Measurements from ENCODE around the gene MFNG.
"Not testable (repeated sequence)": the region's sequence is repeated elsewhere in the genome, so short reads cannot be mapped to it uniquely, and the experiment has no call there.

MFNG gene

GRCh38 chr22:37476389-37477329 lies 9.5 kb downstream of the MFNG start:
- H3K27me3 ChIP-seq (ENCODE audit: control insufficient read depth, insufficient read depth, low read length), result peaks cover 10% of the 10 kb centered on the region
- no peaks in the 10 kb centered on the region for H3K36me3 ChIP-seq (ENCODE audit: control insufficient read depth, insufficient read depth, low read length)
- no peak overlapping the region for H3K4me3 ChIP-seq (ENCODE audit: low read length)
- H3K9me3 ChIP-seq (ENCODE audit: control insufficient read depth, low read length), result no peaks in the 10 kb centered on the region
- H3K9ac ChIP-seq (ENCODE audit: low read length), result no peak overlapping the region
- H3K4me1 ChIP-seq (ENCODE audit: control insufficient read depth, insufficient read depth, low read length), result no peaks in the 10 kb centered on the region

- H3K27me3 ChIP-seq (ENCODE audit: control insufficient read depth, insufficient read depth, low read length), result peaks cover 3% of the 10 kb centered on the region
- no peaks in the 10 kb centered on the region for H3K36me3 ChIP-seq (ENCODE audit: control insufficient read depth, insufficient read depth, low read length)
- no peak overlapping the region for H3K9ac ChIP-seq (ENCODE audit: low read length)
- H3K9me3 ChIP-seq (ENCODE audit: control insufficient read depth, low read length), result no peaks in the 10 kb centered on the region
- H3K4me1 ChIP-seq (ENCODE audit: control insufficient read depth, insufficient read depth, low read length), result no peaks in the 10 kb centered on the region
- no peak overlapping the region for H3K4me3 ChIP-seq (ENCODE audit: low read length)
Observed at GRCh38 chr22:37474447-37475090, 11.6 kb downstream of the MFNG start.

GRCh38 chr22:37473437-37473946 lies 12.7 kb downstream of the MFNG start:
- H3K27me3 ChIP-seq (ENCODE audit: control insufficient read depth, insufficient read depth, low read length), result peaks cover 3% of the 10 kb centered on the region
- no peaks in the 10 kb centered on the region for H3K4me1 ChIP-seq (ENCODE audit: control insufficient read depth, insufficient read depth, low read length)
- no peak overlapping the region for H3K4me3 ChIP-seq (ENCODE audit: low read length)
- H3K9me3 ChIP-seq (ENCODE audit: control insufficient read depth, low read length), result no peaks in the 10 kb centered on the region
- H3K36me3 ChIP-seq (ENCODE audit: control insufficient read depth, insufficient read depth, low read length), result no peaks in the 10 kb centered on the region
- H3K9ac ChIP-seq (ENCODE audit: low read length), result no peak overlapping the region

- no peak overlapping the region for H3K4me3 ChIP-seq (ENCODE audit: low read length)
- no peaks in the 10 kb centered on the region for H3K4me1 ChIP-seq (ENCODE audit: control insufficient read depth, insufficient read depth, low read length)
- H3K27me3 ChIP-seq (ENCODE audit: control insufficient read depth, insufficient read depth, low read length), result peaks cover 7% of the 10 kb centered on the region
- no peak overlapping the region for H3K9ac ChIP-seq (ENCODE audit: low read length)
- no peaks in the 10 kb centered on the region for H3K36me3 ChIP-seq (ENCODE audit: control insufficient read depth, insufficient read depth, low read length)
- no peaks in the 10 kb centered on the region for H3K9me3 ChIP-seq (ENCODE audit: control insufficient read depth, low read length)
Observed at GRCh38 chr22:37472418-37473006, 13.7 kb downstream of the MFNG start.

- Histone ChIP-seq H3K36me3 (ENCODE audit: control insufficient read depth, insufficient read depth, low read length) (no peaks in the 10 kb centered on the region), H3K9ac (ENCODE audit: low read length) (no peak overlapping the region), H3K27me3 (ENCODE audit: control insufficient read depth, insufficient read depth, low read length) (peaks cover 11% of the 10 kb centered on the region), H3K9me3 (ENCODE audit: control insufficient read depth, low read length) (no peaks in the 10 kb centered on the region), H3K4me1 (ENCODE audit: control insufficient read depth, insufficient read depth, low read length) (no peaks in the 10 kb centered on the region), H3K4me3 (ENCODE audit: low read length) (no peak overlapping the region)
Observed at GRCh38 chr22:37471727-37472417, 14.3 kb downstream of the MFNG start.

- Histone ChIP-seq H3K4me3 (ENCODE audit: low read length) (no peak overlapping the region), H3K36me3 (ENCODE audit: control insufficient read depth, insufficient read depth, low read length) (no peaks in the 10 kb centered on the region), H3K27me3 (ENCODE audit: control insufficient read depth, insufficient read depth, low read length) (peaks cover 11% of the 10 kb centered on the region), H3K9me3 (ENCODE audit: control insufficient read depth, low read length) (no peaks in the 10 kb centered on the region), H3K4me1 (ENCODE audit: control insufficient read depth, insufficient read depth, low read length) (no peaks in the 10 kb centered on the region), H3K9ac (ENCODE audit: low read length) (no peak overlapping the region)
Observed at GRCh38 chr22:37470087-37470445, 16.1 kb downstream of the MFNG start.

- no peaks in the 10 kb centered on the region for H3K36me3 ChIP-seq (ENCODE audit: control insufficient read depth, insufficient read depth, low read length)
- H3K4me3 ChIP-seq (ENCODE audit: low read length), result no peak overlapping the region
- H3K4me1 ChIP-seq (ENCODE audit: control insufficient read depth, insufficient read depth, low read length), result no peaks in the 10 kb centered on the region
- H3K27me3 ChIP-seq (ENCODE audit: control insufficient read depth, insufficient read depth, low read length), result peaks cover 11% of the 10 kb centered on the region
- H3K9me3 ChIP-seq (ENCODE audit: control insufficient read depth, low read length), result no peaks in the 10 kb centered on the region
- H3K9ac ChIP-seq (ENCODE audit: low read length), result no peak overlapping the region
Observed at GRCh38 chr22:37469416-37470086, 16.6 kb downstream of the MFNG start.

- H3K36me3 ChIP-seq (ENCODE audit: control insufficient read depth, insufficient read depth, low read length); H3K4me1 ChIP-seq (ENCODE audit: control insufficient read depth, insufficient read depth, low read length); H3K9me3 ChIP-seq (ENCODE audit: control insufficient read depth, low read length); H3K4me3 ChIP-seq (ENCODE audit: low read length); H3K9ac ChIP-seq (ENCODE audit: low read length): not testable (repeated sequence)
- peaks cover 11% of the 10 kb centered on the region for H3K27me3 ChIP-seq (ENCODE audit: control insufficient read depth, insufficient read depth, low read length)
Observed at GRCh38 chr22:37468201-37468695, 17.9 kb downstream of the MFNG start.

GRCh38 chr22:37467391-37467955 lies 18.7 kb downstream of the MFNG start:
- H3K9me3 ChIP-seq (ENCODE audit: control insufficient read depth, low read length), result no peaks in the 10 kb centered on the region
- no peaks in the 10 kb centered on the region for H3K36me3 ChIP-seq (ENCODE audit: control insufficient read depth, insufficient read depth, low read length)

GRCh38 chr22:37464181-37464580 lies 22.0 kb downstream of the MFNG start:
- Histone ChIP-seq H3K9me3 (ENCODE audit: control insufficient read depth, low read length) (no peaks in the 10 kb centered on the region), H3K4me1 (ENCODE audit: control insufficient read depth, insufficient read depth, low read length) (no peaks in the 10 kb centered on the region), H3K9ac (ENCODE audit: low read length) (no peak overlapping the region), H3K36me3 (ENCODE audit: control insufficient read depth, insufficient read depth, low read length) (no peaks in the 10 kb centered on the region), H3K27me3 (ENCODE audit: control insufficient read depth, insufficient read depth, low read length) (peaks cover 16% of the 10 kb centered on the region), H3K4me3 (ENCODE audit: low read length) (no peak overlapping the region)

More at GRCh38 chr22:37467391-37467955, 18.7 kb downstream of the MFNG start:
- H3K9ac ChIP-seq (ENCODE audit: low read length), result no peak overlapping the region
- peaks cover 11% of the 10 kb centered on the region for H3K27me3 ChIP-seq (ENCODE audit: control insufficient read depth, insufficient read depth, low read length)
- H3K4me3 ChIP-seq (ENCODE audit: low read length), result no peak overlapping the region
- H3K4me1 ChIP-seq (ENCODE audit: control insufficient read depth, insufficient read depth, low read length), result no peaks in the 10 kb centered on the region

GRCh38 chr22:37462983-37463382 lies 23.2 kb downstream of the MFNG start:
- peaks cover 14% of the 10 kb centered on the region for H3K27me3 ChIP-seq (ENCODE audit: control insufficient read depth, insufficient read depth, low read length)
- H3K4me3 ChIP-seq (ENCODE audit: low read length), result no peak overlapping the region
- H3K9ac ChIP-seq (ENCODE audit: low read length), result no peak overlapping the region
- H3K9me3 ChIP-seq (ENCODE audit: control insufficient read depth, low read length), result no peaks in the 10 kb centered on the region
- peaks cover 4% of the 10 kb centered on the region for H3K4me1 ChIP-seq (ENCODE audit: control insufficient read depth, insufficient read depth, low read length)
- no peaks in the 10 kb centered on the region for H3K36me3 ChIP-seq (ENCODE audit: control insufficient read depth, insufficient read depth, low read length)

Measured in mucosa of stomach (tissue), 1 donor.